Lung (tissue), 12 donors: ENCODE results near the gene TGM1. TPM values are rescaled to one million over a fixed set of nuclear protein-coding genes. Genes with fewer than 3 reads are reported as not detected.

Experiments
- ATAC-seq: fragments of 200-7000 bp; cut with Tn5 transposase; one replicate; pipeline ENCODE4 v1.9.1; 2020; ENCODE audit warnings: moderate number of reproducible peaks; ENCODE audit not compliant: insufficient read depth, low FRiP score
- DNase-seq, 3 donors: peaks; one replicate each; pipeline ENCODE4 v3.0.0-alpha.2; 2013 to 2017
- H3K27ac ChIP-seq, 2 donors: one replicate each; pipeline ENCODE4 v1.5.1; 2013; ENCODE audit warnings: mild to moderate bottlenecking in 2 of 2, moderate library complexity in 2 of 2, control low read depth in 1 of 2, inconsistent platforms in 1 of 2, low read depth in 1 of 2, low read length in 1 of 2
- H3K27me3 ChIP-seq, 3 donors: one replicate each; pipeline ENCODE4 v1.5.1; 2013; ENCODE audit warnings: low read length in 2 of 3; ENCODE audit not compliant: control insufficient read depth in 3 of 3, insufficient read depth in 3 of 3
- H3K36me3 ChIP-seq, 4 donors: one replicate each; pipeline ENCODE4 v1.5.1; 2013; ENCODE audit warnings: low read length in 4 of 4, mild to moderate bottlenecking in 1 of 4, moderate library complexity in 1 of 4; ENCODE audit not compliant: control insufficient read depth in 4 of 4, insufficient read depth in 4 of 4
- H3K4me1 ChIP-seq, 5 donors: one replicate each; pipeline ENCODE4 v1.5.1; 2013; ENCODE audit warnings: low read length in 5 of 5, mild to moderate bottlenecking in 2 of 5, moderate library complexity in 1 of 5; ENCODE audit not compliant: control insufficient read depth in 5 of 5, insufficient read depth in 5 of 5
- H3K4me3 ChIP-seq: one replicate; pipeline ENCODE4 v1.5.1; 2013; ENCODE audit warnings: mild to moderate bottlenecking, control low read depth, moderate library complexity
- H3K9ac ChIP-seq, 2 donors: one replicate each; pipeline ENCODE4 v1.5.1; 2013; ENCODE audit warnings: low read length in 2 of 2, control low read depth in 1 of 2; ENCODE audit not compliant: insufficient read depth in 1 of 2
- H3K9me3 ChIP-seq, 4 donors: one replicate each; pipeline ENCODE4 v1.5.1; 2013; ENCODE audit warnings: low read length in 3 of 4, mild to moderate bottlenecking in 1 of 4, moderate library complexity in 1 of 4; ENCODE audit not compliant: control insufficient read depth in 4 of 4, insufficient read depth in 3 of 4
- WGBS, 2 donors: extraction: QIAGEN DNeasy Blood & Tissue Kit; methylation state at CpG; one replicate each; pipeline ENCODE4 v1.1.7; 2013; 5-methylcytosine and 5-hydroxymethylcytosine counted together
- polyA plus RNA-seq, 2 donors: library from polyadenylated mRNA; stranded (reverse); fragments of 200-250 nt; gene quantifications; one replicate each; pipeline ENCODE4 v1.2.1, GENCODE V29; 2013
- total RNA-seq, 2 donors: library from RNA; depleted of rRNA in 1 of 2; stranded (reverse); fragments of >200 nt in 1 of 2; gene quantifications; one replicate each; pipeline ENCODE4 v1.2.1, GENCODE V29; 2014 to 2021
- TF ChIP-seq, protein P1 (sequence below): IDR thresholded peaks from 2 replicates; pipeline ENCODE4 v1.5.1; 2012; ENCODE audit warnings: mild to moderate bottlenecking; ENCODE audit errors: control extremely low read depth, extremely low read depth
- donor health status: control.
- donor health status: control.
- donor health status: Bipolar disorder and iron deficiency.
- donor health status: healthy.
- donor health status: DM: yes; HTN: yes; CAD: no.

Gene TGM1
- total and polyA plus RNA-seq, 4 donors: 1.9 to 11.3 (median 9.3) TPM

DNA sequence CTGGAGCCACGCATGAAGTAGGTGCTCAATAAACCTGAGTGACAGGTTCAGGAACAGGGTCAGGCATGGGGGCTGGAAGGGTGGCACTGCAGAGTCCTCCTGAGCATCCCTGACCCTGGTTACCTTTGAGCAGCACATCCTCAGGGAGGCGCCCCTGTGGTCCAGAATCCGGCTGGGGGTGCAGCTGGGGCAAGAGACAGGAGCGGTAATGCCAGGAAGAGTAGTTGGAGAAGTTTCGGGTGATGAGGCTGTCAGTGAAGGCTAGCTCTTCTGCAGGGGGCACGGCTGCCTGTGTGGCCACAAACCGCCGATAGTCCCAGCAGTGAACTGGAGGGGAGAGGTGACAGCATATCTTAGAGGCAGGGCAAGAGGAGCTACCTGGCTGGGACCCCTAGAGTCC lies 6.4 kb upstream of the TGM1 start:
- Histone ChIP-seq H3K27ac (no peak overlapping the region), H3K4me3 (no peak overlapping the region), H3K36me3 (peaks cover 3 to 35% (median 7%) of the 10 kb centered on the region in 4 donors), H3K9ac (no peak overlapping the region), H3K4me1 (peaks cover 4 to 11% (median 6%) of the 10 kb centered on the region in 5 donors), H3K27me3 (no peaks in the 10 kb centered on the region), H3K9me3 (no peaks in the 10 kb centered on the region)
- DNase-seq (no peak), ATAC-seq (no peak)
- TF ChIP-seq, protein P1, sequence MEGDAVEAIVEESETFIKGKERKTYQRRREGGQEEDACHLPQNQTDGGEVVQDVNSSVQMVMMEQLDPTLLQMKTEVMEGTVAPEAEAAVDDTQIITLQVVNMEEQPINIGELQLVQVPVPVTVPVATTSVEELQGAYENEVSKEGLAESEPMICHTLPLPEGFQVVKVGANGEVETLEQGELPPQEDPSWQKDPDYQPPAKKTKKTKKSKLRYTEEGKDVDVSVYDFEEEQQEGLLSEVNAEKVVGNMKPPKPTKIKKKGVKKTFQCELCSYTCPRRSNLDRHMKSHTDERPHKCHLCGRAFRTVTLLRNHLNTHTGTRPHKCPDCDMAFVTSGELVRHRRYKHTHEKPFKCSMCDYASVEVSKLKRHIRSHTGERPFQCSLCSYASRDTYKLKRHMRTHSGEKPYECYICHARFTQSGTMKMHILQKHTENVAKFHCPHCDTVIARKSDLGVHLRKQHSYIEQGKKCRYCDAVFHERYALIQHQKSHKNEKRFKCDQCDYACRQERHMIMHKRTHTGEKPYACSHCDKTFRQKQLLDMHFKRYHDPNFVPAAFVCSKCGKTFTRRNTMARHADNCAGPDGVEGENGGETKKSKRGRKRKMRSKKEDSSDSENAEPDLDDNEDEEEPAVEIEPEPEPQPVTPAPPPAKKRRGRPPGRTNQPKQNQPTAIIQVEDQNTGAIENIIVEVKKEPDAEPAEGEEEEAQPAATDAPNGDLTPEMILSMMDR: no peak
- WGBS, 2 donors: 93 to 98% methylated on average over 8 of the region's 8 CpGs

DNA sequence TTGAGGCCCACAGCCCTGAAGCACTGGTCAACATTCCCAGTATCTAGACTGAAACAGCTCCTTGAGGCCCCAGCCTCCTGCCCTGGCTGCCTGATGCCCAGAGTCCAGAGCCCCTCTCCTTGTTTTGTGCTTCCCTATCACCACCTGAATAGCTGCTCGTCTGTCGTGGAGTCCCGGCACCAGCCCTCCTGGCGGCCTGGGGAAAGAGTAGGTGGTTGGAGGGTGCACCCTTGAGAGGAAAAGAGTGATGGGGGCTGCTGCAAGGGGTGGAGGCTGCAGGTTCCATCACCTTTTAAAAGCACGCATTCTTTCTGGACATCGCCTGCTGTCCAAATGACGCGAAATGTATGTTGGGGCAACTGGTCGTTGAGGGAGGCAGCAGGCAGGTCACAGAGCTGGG lies 5.2 kb upstream of the TGM1 start:
- WGBS, 2 donors: 93 to 96% methylated on average over 9 of the region's 9 CpGs
- peaks cover 3 to 35% (median 7%) of the 10 kb centered on the region in 4 donors for H3K36me3 ChIP-seq
- TF ChIP-seq, protein P1: no peak
- H3K4me3 ChIP-seq: no peak overlapping the region
- ATAC-seq: no peak
- no peaks in the 10 kb centered on the region for H3K27me3 ChIP-seq
- no peak overlapping the region for H3K27ac ChIP-seq
- no peak for DNase-seq
- H3K4me1 ChIP-seq: peaks cover 4 to 11% (median 6%) of the 10 kb centered on the region in 5 donors
- no peaks in the 10 kb centered on the region for H3K9me3 ChIP-seq
- H3K9ac ChIP-seq: no peak overlapping the region

DNA sequence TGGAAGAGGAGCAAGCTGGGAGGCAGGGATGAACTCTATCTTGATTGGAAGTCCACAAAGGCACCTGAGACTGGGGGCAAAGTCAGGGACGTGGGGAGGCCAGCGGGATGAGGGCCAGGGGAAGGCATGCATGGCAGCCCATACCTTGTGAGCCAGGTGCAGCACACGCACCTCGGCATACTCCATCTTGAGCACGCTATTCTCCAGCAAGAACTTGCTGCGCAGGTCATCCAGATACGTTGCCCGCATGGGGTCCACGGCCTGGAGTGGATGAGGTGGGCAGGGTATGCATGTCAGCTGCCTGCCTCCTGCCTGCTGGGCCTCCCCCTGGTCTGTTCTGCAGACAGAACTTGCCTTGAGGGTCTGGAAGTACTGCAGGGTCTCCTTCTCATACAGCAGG lies 4.5 kb upstream of the TGM1 start:
- no peak for DNase-seq
- Histone ChIP-seq H3K9me3 (no peaks in the 10 kb centered on the region), H3K4me1 (peaks cover 4 to 8% (median 6%) of the 10 kb centered on the region in 5 donors), H3K27me3 (no peaks in the 10 kb centered on the region), H3K27ac (no peak overlapping the region), H3K4me3 (no peak overlapping the region), H3K9ac (no peak overlapping the region), H3K36me3 (peaks cover 3 to 35% (median 7%) of the 10 kb centered on the region in 4 donors)
- ATAC-seq: no peak
- 92 to 96% methylated on average over 9 of the region's 9 CpGs for WGBS, 2 donors
- TF ChIP-seq, protein P1: no peak
